Measurements from ENCODE around the gene DCPS.
"Not testable (repeated sequence)": the region's sequence is repeated elsewhere in the genome, so short reads cannot be mapped to it uniquely, and the experiment has no call there.

The DCPS gene

GRCh38 chr11:126385991-126386728 is 82.3 kb downstream of the DCPS start:
- DNase-seq: peak; percentile 81

- DNase-seq: not testable (repeated sequence)
These were observed 82.8 kb downstream of the DCPS start for GRCh38 chr11:126386729-126387071.

GRCh38 chr11:126387857-126388256 is 84.0 kb downstream of the DCPS start:
- DNase-seq: no peak

GRCh38 chr11:126390272-126390867 is 86.5 kb downstream of the DCPS start:
- DNase-seq: no peak

- no peak for DNase-seq
These were observed 87.6 kb downstream of the DCPS start for GRCh38 chr11:126391286-126391954.

- DNase-seq: no peak
These were observed 88.2 kb downstream of the DCPS start for GRCh38 chr11:126391970-126392632.

- no peak for DNase-seq
These were observed 88.8 kb downstream of the DCPS start for GRCh38 chr11:126392633-126393013.

GRCh38 chr11:126393143-126393542 is 89.3 kb downstream of the DCPS start:
- DNase-seq: no peak

GRCh38 chr11:126394036-126394435 is 90.2 kb downstream of the DCPS start:
- no peak for DNase-seq

- DNase-seq: not testable (repeated sequence)
These were observed 90.8 kb downstream of the DCPS start for GRCh38 chr11:126394634-126395072.
